GM19372 (cell line): ENCODE data around the gene PRDX1.

ENCODE experiments used
- ATAC-seq: cut with Tn5 transposase; IDR thresholded peaks from one replicate; pipeline ENCODE4 v1.9.1; 2021; ENCODE audit warnings: mild to moderate bottlenecking, low read depth, moderate library complexity; ENCODE audit not compliant: unreplicated experiment

The PRDX1 gene

DNA sequence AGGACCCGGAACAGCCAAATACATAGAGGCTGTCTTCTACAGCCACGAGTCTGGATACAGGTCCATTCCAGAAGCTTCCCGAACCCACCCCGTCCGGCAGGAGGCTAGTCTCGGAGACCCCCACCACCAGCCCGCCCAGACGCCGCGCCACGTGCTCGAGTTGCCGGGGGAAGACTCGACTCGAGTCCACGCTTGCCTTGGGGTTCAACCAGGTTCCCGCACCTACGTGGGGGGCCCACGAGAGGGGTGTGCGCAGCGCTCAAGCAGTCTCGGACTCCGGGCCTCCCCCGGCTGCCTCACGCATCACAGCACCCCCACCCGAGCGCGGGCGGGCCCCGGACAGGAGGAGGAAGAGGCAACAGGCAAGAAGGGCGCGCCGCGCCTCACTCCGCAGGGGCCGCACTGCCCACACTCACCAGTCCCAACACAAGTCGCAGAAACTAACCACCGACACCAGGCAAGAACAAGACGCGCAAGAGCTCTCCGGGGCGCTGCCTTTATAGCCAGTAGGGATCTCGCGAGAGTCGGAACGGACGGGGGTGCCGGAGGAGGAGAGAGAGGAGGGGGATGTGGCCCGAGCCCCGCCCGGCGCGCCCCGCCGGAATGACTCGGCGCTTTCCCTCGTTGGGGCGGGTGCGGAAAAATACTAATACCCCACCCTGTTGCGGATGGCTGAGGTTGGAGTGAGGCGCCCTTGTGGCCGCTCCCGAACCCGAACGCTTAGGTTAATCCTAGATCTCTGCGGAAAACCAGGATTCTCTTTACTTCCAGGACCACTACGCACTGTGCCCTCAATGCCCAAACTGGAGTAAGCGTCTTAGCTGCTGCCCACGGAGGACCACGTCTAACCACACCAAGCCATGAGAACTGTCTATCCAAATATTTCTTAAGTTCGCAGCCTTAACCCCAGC is at the start of gene PRDX1:
Gene PRDX1 (minus strand): TSS at position 472 of the 911 bp plus-strand sequence. CDS start 2,841 bp downstream, outside the sequence.
- ATAC-seq: peak; percentile 78

GRCh38 chr1:45570631-45571030 is 48.9 kb upstream of the PRDX1 start:
- ATAC-seq: no peak

GRCh38 chr1:45569962-45570581 is 48.4 kb upstream of the PRDX1 start:
- no peak for ATAC-seq

- ATAC-seq: no peak
These were observed 47.9 kb upstream of the PRDX1 start for GRCh38 chr1:45569571-45569961.

- no peak for ATAC-seq
These were observed 46.7 kb upstream of the PRDX1 start for GRCh38 chr1:45568421-45568820.

DNA sequence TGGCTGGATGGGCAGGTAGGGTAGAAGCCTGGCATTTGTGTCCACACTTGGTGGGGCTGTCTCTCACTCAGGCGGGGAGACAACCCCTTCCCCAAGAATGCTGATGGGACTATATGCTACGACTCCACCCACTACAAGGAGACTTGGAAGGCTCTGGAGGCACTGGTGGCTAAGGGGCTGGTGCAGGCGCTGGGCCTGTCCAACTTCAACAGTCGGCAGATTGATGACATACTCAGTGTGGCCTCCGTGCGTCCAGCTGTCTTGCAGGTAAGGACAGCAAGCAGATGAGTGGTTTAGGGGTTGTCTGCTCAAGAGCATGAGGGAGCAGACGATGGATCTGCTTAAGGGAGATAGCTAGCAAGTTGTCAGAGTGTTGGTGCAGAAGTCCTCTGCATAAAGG is 46.2 kb upstream of the PRDX1 start:
- ATAC-seq: no peak

GRCh38 chr1:45566722-45567121 is 45.0 kb upstream of the PRDX1 start:
- no peak for ATAC-seq

DNA sequence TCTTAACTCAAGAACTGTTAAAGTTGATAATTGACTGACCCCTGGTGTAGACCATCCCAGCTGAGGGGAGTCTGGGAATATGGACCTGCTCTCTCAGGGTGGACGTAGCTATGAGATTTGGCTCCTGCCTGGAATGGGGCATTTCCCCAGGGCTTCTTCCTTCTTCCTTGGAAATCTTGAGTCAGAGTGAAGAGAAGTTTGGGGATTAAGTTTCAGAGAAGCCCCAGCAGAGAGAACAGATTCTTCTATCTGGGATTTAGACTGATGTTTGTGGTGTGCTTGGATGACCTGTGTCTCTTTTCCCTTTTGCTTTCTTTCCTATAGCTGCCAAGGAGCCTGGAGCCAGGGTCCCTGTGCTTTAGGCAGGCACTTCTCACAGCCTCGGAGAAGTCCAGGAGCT is 42.2 kb upstream of the PRDX1 start:
- no peak for ATAC-seq

- ATAC-seq: no peak
These were observed 35.8 kb upstream of the PRDX1 start for GRCh38 chr1:45557422-45557944.

- no peak for ATAC-seq
These were observed 32.5 kb upstream of the PRDX1 start for GRCh38 chr1:45554198-45554597.

DNA sequence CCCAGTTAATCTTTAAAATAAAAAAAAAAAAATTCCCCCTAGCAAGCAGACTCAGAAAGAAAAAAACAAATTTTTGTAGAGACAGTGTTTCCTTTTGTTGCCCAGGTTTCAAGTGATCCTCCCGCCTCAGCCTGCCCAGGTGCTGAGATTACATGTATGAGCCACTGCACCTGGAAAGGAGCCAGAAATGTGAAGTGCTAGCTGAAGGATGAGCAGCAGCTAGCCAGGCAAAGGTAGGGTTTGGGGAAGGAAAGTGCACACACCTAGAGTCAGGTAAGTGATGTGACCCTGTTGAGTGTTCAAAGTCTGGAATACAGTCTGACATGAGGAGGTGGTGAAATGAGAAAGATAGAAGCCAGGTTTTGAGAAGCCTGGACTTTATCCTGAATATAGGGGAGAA is 30.6 kb upstream of the PRDX1 start:
- no peak for ATAC-seq

DNA sequence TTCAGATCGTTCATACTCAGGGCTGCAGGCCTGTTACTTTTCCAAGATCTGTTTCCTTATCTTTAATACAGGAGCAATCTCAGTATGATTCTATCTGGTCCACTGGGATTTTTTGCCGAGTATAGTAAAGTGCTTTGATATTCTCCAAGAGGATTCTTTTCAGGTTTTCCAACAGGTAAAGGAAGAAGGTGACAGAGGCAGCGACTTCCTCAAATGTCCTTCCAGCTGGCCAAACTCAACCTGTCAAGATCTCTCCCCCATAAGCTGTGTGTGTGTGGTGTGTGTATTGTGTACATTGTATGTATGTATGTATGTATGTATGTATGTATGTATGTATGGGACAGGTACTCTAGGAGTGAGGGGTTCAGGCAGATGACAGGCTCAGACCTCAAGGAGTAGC is 30.0 kb upstream of the PRDX1 start:
- ATAC-seq: no peak

DNA sequence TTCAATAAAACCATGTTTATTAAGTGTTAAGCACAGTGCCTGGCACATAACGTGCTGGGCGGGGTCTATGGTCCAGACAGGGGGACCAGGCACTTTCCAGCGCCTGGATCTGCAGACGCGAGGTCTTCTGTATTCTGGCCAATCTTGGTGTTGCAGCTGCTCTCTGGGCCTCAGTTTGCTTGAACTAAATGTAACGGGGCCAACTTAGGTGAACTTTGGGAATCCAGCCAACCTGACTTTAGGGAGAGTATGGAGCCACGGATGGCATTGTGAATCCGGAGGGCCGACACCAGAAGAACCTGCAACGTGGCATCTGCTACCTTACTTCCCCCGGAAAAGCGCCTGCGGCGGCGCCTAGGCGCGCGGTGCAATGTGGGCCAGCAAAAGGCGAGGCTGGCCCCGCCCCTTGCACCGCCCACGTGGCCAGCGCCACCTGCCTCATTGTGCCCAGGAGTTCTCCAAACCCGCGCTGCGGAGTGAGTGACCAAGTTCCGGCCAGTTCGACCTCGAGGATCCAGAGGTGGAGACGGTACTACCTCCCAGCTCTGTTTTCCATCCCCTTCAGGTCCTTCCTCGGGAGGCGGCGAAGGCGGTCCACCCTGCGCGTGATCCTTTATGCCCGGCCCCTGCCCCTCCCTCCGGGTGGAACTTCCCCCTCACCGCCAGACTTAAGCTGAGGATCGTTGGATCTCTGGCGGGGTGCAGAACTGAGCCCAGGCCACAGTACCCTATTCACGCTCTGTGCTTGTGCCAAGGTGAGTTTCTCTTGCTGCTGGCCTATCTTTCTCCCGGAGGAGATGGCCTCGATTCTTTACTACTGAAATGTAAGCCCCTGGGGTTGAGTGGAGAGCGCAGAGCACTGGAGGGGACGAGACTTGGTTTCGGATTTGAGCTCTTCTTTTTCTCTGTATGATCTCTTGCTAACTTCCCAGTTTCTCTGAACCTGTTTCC is 29.0 kb upstream of the PRDX1 start, which contains the start of gene AKR1A1:
Gene AKR1A1 (plus strand): TSS at position 426 of the 951 bp plus-strand sequence. CDS start 10,969 bp downstream, outside the sequence.
- ATAC-seq: peak; percentile 90

- no peak for ATAC-seq
These were observed 24.0 kb upstream of the PRDX1 start for GRCh38 chr1:45545553-45546310.

DNA sequence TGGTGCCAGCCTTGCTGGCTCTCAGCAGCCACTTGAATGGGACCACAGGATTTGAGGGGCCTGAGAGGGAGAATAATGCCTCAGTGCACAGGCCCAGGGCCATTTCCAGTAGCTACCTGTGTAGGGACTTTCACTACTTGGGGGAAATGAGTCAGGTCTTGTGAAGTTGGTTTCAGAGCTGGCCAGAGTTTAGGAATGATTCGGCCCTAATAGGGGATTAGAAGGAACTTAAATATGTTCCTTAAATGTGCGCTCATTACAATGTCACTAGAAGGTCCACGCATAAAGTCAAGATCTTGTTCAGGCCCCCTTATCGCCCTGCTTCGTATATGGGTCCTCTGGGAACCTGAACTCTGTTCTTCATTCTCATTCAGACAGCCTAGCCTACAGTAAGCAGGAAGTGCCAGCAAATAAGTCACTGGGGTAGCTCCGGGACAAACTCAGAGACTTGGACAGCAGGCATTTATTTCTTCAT is 23.4 kb upstream of the PRDX1 start:
- no peak for ATAC-seq

GRCh38 chr1:45544530-45544929 is 22.8 kb upstream of the PRDX1 start:
- no peak for ATAC-seq

DNA sequence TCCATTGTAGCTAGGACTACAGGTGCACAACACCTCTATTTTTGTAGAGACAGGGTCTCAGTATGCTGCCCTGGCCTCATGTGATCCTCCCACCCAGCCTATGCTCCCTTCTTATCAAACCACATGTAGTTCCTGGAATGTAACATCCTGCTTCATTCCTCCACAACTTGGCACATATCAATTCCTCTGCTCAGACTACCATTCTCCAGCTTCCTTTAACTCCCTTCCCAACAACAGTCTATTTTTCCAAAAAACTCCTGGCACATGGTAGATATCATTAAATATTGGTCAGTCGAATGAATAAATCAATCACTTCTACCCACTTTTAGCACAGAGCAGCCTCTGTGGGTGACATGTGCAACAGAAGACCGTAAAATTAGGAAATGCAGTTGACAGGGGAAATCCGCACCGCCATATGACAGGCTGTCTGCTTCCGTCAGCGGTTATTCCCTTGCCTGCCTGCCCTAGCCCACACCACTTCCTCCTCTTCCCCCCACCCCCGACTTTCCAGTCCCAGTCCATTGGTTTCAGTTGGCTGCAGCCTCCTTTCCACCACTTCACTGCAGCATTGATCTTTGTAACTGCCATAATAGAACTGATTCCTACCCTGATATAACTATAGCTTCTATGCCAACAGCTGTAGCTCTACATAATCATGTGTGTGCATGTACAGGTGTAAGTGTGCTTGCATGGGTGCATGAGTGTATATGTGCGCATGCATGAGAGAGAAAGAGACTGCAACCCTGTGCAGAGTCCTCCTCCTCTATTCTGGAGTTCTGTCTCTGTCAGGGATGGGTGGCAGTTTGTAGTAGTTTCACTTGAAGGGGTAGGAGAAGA is 22.1 kb upstream of the PRDX1 start:
- no peak for ATAC-seq

DNA sequence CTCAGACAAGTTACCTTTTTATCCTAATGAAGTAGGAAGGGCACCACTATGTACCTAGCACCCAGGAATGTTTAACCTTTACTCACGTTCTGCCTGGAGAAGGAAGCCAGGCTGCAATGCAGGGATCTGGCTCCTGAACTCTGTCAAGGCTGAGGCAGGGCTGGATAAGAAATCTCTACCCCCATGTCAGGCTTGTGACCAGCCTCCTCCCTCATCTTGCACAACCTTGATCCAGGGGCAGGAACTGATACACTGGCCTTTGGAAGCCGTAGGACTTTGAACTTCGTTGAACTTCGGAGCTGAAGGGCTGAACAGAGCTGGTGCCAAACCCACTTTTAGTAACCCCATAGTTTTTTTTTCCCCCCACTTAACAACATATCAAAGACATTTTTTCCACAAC is 20.9 kb upstream of the PRDX1 start:
- ATAC-seq: no peak

DNA sequence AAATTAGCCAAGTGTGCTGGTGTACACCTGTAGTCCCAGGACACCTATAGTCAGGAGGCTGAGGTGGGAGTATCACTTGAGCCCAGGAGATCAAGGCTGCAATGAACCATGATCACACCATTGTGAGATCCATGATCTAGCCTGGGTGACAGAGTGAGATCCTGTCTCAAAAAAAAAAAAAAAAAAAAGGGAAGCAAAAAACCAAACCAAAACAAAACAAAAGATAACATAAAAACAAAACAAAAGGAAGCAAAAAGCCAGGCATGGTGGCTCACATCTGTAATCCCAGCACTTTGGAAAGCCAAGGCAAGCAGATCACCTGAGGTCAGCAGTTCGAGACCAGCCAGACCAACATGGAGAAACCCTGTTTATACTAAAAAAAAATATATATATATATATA is 19.5 kb upstream of the PRDX1 start:
- ATAC-seq: no peak
